GM19193 (cell line): ENCODE measurements around the gene MYLK.

Experiments
- POLR2A ChIP-seq: IDR thresholded peaks from 4 replicates; pipeline ENCODE4 v1.6.1; 2011; ENCODE audit not compliant: insufficient read depth, insufficient read length; ENCODE audit errors: extremely low read depth

Gene MYLK

GRCh38 chr3:123798550-123798949 is 85.6 kb downstream of the MYLK start:
- no peak for TF ChIP-seq POLR2A

DNA sequence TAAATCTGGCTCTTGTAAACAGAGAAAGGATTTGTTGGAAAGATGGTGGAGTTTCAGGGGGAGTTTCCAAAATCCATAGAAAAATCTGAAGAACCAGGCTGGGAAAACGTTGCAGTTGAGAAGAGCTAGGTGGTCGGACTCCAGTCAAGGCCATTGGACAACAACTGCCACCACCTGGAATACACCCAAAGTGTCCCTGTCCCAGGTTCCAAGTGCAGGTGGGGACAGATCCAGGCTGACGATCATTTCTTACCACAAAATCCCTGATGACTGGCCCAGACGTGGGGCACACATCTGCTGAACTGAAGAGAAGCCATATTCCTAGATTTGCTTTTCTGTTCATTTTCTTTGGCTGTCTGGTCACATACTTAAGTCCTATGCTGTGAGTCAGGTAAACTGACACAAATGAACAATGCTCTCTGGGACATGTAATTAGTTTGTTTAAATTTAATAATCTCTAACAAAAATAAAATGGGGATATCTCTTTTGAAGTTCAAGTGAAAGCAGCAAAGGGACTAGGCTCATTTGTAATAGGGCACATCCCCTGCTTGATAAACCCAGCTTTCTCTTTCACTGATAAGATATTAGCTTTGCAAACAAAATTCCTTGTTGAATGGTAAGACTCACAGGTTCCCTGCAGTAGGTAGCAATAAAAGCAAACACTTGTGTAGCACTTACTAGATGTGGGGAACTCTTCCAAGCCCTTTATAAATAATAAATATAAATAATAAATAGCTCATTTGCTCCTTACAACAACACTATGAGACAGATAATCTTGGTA is 88.5 kb downstream of the MYLK start:
- no peak for TF ChIP-seq POLR2A

DNA sequence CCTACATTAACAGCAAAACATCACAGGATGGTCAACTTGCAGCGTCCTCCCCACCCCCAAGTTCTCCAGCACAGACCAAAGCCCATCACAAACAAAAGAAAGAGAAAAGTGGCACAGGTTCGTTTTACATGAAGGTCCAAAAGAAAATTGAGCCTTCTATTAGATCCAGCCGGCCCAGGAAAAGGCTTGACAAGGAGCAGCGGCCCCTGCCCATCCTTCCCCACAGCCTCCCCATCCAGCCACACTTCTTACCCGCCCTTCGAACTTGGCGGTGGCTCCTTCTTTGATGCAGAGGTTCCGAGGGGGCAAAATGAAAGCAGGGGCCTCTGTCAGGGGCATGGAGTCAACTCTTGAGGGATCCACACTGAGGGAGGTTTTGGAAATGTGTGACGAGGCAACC is 90.7 kb downstream of the MYLK start:
- no peak for TF ChIP-seq POLR2A

DNA sequence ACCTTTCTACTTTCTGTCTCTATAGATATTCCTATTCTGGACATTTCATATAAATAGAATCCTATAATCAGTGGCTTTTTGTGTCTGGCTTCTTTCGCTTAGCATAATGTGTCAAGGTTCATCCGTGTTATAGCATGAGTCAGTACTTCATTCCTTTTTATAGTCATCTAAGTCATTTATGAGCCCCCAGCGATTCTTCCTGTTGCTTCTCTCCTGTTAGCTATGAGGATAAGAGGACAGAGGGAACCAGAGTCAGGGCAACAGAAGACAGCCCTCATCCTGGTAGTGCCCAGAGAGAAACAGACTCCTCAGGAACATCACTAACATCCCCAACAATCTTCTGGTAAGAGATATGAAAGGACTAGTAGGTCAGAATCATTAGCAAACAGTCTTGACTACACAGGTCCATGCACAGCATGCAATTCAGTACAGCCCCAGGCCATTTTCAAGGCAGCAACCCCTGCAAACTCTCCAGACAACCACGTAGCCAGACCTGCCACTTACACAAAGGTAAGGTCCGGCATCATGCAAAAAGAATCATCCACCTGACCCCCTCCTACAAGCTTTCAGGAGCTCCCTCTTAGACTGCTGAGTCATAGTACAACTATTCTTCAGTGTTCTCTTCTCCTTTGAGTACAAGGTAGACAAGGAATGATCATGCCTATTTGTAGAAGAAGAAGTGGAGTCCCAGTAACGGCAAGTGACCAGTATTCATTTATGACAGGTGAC is 91.5 kb downstream of the MYLK start:
- TF ChIP-seq POLR2A, result no peak

DNA sequence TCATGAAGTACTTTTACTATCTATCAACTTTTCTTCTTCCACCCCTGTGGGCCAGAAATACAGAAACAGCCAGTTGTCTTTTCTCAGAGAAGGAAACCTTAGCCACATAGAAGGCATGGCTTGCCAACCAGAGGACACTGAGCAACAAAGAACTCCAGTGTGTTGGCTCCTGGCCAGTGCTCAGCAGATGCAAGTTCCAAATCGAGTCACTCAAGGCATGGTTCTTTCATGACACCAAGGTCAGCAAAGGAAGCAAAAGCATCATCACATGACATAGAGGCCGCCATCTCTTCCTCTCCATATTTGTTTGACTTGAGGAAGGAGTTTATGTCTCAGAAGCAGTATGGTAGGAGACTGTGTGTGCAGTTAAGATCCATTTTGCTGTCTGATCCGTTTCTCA is 92.2 kb downstream of the MYLK start:
- TF ChIP-seq POLR2A, result no peak

GRCh38 chr3:123791417-123791816 is 92.7 kb downstream of the MYLK start:
- TF ChIP-seq POLR2A, result no peak

GRCh38 chr3:123791073-123791370 is 93.1 kb downstream of the MYLK start:
- TF ChIP-seq POLR2A, result no peak

DNA sequence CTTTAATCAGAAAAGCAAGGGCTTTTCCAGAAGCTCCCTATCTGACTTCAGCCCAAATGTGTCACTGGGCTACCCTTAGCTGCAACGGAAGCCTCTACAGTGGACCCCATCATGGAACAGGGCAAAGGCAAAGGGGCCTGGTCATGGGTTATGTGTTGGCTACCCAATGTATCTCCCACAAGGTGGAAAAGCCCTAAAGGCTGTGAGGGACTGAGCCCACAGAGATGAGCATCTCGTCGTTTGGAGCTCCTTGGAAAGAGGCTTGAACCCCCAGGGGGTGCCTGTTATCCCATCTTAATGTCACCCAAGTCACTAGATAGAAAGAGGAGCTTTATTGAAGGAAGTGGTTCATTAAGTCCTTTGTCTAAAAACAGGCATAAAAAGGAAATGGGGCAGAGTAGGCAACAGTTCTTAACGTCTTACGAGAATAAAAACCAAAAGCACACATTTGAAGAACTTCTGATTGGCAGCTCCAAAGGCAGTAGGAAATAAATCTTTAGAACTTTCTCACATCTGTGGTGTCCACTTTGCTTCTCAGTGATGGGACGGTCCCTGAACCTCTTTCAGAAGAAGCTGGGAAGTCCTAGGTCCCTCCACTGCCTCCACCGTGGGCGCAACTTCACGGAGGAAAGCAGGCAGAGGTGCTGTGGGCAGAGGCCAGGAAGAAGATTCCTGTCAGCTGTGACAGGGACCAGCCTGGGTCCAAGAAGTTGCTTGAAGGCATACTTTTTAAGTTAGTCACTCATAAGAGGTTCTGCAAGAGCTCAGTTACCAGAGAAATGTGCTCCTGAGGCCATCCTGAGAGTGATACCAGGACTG is 93.7 kb downstream of the MYLK start:
- TF ChIP-seq POLR2A, result no peak

GRCh38 chr3:123789760-123790159 is 94.4 kb downstream of the MYLK start:
- no peak for TF ChIP-seq POLR2A

- TF ChIP-seq POLR2A, result no peak
These were observed 95.0 kb downstream of the MYLK start for GRCh38 chr3:123789160-123789559.

DNA sequence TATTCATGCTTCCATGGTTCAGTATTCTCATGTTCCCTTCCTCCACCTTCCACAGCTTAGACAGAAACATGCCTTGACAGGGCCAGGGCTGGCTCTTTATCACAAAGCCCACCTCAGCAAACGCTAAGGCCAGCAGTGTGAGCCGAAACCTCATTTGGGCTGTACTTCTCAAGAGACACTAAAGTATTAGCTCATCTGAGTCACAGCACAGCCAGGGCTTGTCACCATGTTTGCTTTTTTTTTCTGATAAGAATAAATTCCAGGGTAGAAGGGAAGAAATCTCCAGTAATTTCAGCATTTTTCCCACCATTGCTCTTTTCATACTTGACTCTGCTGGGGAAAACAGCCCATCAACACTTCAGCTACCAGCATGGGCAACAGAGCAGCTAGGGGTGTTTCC is 95.4 kb downstream of the MYLK start:
- no peak for TF ChIP-seq POLR2A

- no peak for TF ChIP-seq POLR2A
These were observed 97.0 kb downstream of the MYLK start for GRCh38 chr3:123787133-123787532.

DNA sequence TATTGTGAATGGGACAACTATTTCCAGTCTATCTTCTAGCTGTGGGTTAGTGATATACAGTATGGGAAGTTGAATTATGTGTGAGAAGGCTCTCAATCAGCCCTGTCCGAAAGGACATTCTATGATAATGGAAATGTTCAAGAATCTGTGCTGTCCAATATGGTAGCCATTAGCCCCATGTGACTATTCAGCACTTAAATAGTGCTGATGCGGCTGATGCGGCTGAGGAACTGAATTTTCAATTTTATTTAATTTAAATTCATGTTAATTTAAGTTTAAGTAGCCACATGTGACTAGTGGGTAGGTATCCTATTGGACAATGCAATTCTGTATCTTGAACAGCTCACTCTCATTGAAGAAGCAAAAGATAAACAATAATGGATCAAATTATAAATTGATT is 98.5 kb downstream of the MYLK start:
- no peak for TF ChIP-seq POLR2A

DNA sequence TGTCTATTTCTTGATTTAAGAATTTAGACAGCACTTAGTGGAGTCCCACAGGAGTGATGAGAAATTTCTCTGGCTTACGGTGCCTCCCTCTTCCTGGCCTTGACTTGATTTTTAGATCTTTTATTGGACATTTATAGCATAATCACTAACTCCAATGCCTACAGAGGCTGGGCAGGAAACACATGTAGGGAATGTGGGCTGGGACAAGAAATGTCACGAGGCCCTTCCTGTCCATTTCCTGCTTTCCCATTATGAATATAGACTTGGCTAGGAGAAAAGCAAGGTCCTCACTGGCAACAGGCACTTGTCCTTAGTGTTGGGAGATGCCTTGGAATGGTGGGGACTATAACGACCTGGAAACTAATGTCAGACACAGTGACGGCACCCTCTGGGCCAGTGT is 100.3 kb downstream of the MYLK start:
- TF ChIP-seq POLR2A, result no peak

GRCh38 chr3:123783050-123783689 is 101.0 kb downstream of the MYLK start:
- TF ChIP-seq POLR2A, result no peak
